Right ventricle myocardium superior (tissue), 1 donor: Measurements from ENCODE around the gene LGALS8. TPM values are rescaled to one million over a fixed set of nuclear protein-coding genes. Genes with fewer than 3 reads are reported as not detected.

ENCODE experiments used
- ATAC-seq: fragments of 200-7000 bp; cut with Tn5 transposase; one replicate; pipeline ENCODE4 v1.9.1; 2020; ENCODE audit warnings: mild to moderate bottlenecking; ENCODE audit not compliant: poor library complexity
- DNase-seq: peaks from one replicate; pipeline ENCODE4 v3.0.0-alpha.2; 2020
- intact Hi-C: fragments of 100-400 bp; cut with DNase I; formaldehyde crosslinking; loops from one replicate; pipeline ENCODE4 v1.11.2; 2022
- total RNA-seq: library from RNA; stranded (reverse); fragmentation: NEBNext Ultra II Directional; extraction: Animal tissue kit (Norgen Biotek cat#: 25700); gene quantifications from one replicate; pipeline ENCODE4 v1.2.1, GENCODE V29; 2021
- donor health status: DM: no; HTN: yes; CAD: no; lungs with severe emphysema.

The LGALS8 gene
- total RNA-seq, 1 donor from 2014 or later = 78.2 TPM

DNA sequence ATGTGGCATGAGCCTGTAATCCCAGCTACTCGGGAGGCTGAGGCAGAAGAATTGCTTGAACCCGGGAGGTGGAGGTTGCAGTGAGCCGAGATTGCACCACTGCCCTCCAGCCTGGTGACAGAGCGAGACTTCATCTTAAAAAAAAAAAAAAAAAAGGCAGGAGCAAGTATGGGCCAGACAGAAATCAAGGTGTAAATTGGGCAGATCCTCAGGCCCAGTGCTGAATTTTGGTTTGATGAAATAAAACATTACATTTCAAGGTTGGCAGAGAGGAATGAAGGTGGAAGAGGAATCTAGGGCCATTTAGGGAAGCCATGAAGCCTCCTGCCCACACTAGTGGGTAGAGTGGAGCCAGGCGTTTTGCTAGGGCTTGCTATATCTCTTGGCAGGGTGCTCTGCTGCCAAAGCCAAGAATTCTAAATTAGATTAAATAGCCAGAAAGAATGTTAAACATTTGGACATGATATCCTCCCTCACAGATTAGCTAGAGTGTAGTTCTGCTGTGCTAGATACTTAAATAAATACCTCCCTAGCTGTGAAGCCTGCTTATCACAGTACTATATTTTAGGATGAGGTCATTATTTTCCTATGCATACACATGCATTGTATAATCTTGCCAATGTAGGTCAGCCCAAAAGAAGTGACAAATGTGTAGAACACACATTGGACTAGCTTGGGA, 16.6 kb upstream of the LGALS8 start:
- DNase-seq (peak; percentile 50), ATAC-seq (peak; percentile 92)
- intact Hi-C loops = no loop called here

DNA sequence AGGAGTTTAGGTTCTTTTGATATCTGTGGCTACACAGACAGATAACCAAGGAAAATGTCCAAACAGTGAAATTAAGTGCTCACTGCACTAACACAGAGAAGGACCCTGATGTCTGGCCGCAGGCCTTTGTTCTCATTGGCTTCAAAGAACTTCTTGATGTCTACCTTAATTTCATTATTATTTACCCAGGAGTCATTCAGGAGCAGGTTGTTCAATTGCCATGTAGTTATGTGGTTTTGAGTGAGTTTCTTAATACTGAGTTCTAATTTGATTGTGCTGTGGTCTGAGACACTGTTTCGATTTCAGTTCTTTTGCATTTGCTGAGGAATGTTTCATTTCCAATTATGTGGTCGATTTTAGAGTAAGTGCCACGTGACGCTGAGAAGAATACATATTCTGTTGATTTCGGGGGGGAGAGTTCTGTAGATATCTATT, 15.2 kb upstream of the LGALS8 start:
- DNase-seq (no peak), ATAC-seq (no peak)
- intact Hi-C loops = no loop called here

DNA sequence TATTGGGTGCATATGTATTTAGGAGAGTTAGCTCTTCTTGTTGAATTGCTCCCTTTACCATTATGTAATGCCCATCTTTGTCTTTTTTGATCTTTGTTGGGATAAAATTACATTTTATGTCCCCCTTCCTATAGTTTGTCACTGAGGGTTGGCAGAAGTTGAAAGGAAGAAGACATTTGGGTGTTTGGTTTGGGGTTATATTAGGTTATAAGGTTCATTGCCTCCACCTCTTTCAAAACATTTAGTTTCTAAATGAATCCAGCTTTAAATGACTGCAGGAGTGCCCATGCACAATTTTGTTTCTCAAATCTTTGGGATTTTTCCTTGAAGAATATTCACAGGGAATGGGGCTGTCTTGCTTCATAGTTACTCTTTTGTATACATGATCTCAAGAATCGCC, 14.6 kb upstream of the LGALS8 start:
- DNase-seq = no peak
- intact Hi-C loops = no loop called here
- ATAC-seq = no peak

DNA sequence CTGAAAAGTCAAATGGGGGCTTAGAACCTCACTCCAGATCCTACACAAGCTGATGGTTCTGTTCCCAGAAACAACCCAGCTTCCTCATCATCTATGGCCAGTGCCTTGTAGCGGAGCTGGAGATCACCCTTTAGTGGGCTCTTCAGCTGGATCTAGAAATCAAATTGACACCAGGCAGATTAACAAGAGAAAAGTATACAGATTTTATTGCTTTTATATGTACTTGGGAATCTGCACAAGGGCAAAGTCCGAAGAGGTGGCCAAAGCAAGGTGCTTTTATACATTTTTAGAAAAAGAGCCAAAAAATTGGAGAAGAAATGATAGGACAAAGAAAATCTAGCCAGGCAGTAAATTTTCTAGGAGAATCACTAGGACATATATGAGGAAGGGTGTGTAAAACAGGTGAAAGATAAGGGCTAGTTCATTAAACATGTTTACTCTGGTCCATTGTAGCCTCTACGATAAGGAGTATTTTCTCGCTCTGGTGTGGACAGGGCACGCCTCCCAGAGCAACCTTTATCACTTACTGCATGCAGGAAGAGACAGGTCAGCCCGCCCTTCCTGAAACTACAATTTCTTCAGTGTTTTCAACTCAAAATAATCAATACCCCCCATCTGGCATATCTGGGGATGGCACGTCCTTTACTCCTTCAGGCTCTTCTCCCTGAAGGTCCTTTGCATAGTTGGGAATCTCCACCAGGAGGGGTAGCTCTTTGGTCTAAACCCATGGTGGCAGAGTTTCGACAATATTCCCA, 14.0 kb upstream of the LGALS8 start:
- intact Hi-C loops = no loop called here
- DNase-seq = no peak

DNA sequence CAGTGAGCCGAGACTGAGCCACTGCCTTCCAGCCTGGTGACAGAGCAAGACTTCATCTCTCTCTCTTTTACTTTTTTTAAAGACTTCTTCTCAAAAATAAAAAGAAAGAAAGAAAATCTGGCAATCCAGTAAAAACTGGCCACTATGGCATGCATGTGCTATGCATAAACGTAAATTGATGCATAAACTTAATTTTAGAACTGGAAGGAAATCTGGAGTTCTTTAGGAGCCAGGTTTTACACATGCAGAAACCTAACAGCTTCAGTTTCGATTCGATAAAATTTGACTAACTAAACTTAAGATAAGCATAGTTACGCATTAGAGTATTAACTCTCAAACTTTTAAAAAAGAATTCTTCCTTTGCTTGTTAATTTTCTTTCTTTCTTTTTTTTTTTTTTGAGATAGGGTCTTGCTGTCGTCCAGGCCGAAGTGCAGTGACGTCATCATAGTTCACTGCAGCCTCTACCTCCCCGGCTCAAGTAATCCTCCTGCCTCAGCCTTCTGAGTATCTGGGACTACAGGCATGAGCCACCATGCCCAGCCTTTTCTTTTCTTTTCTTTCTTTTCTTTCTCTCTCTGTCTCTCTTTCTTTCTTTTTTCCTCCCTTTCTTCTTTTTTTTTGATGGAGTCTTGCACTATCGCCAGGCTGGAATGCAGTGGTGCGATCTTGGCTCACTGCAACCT, 11.9 kb upstream of the LGALS8 start:
- no peak for DNase-seq
- ATAC-seq = no peak
- intact Hi-C loops = no loop called here

More for the DNA sequence above, 14.0 kb upstream of the LGALS8 start:
- no peak for ATAC-seq

DNA sequence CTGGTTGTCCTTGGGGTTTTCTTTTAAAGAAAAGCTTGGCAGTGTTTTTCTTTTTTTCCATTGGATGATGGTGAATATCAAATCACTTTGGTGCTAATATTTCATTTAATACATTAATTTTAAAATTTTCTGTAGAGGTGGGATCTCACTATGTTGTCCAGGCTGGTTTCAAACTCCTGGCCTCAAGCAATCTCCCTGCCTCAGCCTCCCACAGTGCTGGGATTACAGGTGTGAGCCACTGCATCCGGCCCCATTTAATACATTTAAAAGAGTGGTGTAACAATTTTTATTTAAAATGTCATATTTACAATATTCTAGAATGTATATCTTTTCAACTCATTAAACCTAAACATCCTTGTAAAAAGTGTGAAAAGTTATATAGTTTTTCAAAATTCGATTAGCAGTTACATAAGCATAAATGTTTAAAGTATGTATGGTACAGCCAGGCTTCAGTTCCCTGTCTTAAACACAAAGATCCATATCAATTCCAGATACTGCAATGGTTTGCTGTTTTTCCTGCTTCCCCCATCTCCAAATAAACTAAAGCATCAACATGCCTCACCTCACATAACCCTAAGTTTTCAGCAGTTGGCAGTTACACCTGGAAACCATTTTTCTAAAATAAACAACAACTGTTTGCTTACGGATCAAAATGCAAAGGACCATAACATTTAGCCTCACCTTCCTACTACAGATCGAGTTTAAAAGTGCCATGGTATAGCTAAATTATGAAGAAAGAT, 8.9 kb upstream of the LGALS8 start:
- DNase-seq = no peak
- intact Hi-C loops = no loop called here

DNA sequence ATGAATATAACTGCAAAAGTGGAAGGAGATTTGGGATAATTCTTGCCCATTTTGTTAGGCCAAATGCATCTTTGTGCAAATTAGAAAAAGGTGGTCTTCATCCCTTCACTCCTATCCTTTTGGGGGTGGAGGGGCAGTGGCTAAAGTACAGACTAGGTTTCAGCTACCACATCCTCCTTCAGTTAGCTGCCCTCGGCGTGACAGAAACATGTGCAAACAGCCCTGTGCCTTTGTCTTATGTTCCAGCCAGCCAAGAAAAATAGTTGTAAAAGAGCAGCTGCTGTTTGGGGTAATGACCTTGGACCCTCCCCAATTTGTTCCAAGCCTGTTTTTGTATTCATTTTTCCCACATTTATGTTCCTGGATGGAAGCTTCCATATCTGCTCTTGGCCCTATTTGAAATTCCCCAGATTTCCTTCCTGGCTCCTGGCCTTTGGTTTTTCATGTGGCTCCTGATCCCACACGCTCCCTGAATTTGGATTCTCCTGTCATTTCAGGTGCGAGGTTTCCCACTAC, 8.3 kb upstream of the LGALS8 start:
- ATAC-seq (peak; percentile 32), DNase-seq (no peak)
- intact Hi-C loops = no loop called here

More for the DNA sequence above, 8.9 kb upstream of the LGALS8 start:
- no peak for ATAC-seq

DNA sequence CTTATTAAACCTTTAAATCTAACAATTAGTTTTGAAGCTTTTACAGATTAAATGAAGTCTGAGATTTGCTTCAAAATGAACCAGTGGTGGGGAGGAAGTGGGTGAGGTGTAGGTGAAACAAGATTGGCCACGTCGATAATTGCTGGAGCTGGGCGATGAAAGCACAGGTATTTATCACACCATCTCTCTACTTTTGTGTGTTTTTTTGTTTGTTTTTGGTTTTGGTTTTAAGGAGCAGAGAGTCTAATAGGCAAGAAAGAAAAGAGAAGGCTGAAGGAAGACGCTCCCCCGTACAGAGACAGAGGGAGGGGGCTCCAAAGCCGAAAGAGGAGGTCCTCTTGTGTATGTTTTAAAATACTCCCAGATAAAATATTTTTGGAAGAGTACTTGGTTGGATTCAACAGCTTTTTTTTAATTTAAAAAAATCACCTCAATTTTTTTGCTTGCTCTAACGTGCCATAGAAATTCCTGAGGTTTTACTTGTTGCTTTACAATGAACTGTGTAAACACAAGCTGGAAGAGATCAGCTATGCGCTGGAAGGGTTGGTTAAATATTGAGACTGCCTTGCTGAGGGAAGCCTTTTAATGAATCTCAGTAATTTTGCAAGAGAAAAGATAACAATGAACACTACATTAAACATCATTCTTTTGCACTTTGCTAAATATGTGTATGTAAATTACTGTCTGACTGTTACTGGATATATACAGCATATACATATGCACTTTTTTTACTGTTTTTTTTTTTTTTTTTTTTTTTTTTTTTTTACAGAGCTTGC, 6.7 kb upstream of the LGALS8 start:
- no peak for ATAC-seq
- DNase-seq = no peak
- intact Hi-C loops = no loop called here

DNA sequence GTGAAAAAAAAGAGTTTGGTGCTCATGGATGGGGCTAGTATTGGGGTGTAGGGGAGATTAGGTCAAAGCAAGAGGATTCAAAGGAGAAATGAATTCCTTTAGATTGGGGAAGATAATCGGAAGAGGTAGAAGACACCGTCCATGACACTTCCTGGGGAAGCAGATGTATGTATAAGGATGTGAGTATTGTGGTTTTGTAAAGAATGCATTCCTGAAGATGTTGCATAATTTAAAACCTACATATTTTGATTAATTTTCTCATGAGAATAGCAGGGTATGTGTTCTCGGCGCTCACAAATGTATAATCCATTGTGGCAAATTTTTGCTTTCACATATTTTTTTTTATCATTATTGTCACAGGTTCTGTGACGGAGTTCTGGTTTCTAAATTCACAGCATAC, 5.5 kb upstream of the LGALS8 start:
- intact Hi-C loops = no loop called here
- ATAC-seq = no peak
- no peak for DNase-seq

DNA sequence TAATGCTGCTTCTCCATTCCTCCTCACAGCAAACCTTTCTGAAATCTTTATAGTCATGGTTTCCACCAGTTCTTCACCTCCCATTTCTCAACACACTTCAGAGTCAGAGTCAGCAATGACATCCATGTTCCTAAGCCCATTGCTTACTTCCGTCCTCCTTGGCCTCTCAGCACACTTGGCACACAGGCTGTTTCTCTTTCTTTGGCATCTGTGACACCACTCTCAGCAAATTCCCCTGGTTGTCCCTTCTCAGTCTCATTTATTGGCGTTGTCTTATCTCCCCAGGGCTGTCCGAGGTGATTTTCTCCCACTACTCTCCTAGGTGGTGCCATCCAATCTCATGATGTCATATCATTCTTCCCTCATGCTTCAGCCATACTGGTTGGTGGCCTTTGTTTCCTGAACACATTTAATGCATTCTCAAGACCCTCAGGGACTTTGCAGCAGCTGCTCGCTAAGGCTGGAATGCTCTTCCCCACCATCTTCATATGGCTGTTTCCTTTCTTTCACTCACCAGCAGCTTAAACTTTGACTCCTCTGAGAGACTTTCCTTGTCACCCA, 3.3 kb upstream of the LGALS8 start:
- DNase-seq (no peak), ATAC-seq (no peak)
- intact Hi-C loops = no loop called here

DNA sequence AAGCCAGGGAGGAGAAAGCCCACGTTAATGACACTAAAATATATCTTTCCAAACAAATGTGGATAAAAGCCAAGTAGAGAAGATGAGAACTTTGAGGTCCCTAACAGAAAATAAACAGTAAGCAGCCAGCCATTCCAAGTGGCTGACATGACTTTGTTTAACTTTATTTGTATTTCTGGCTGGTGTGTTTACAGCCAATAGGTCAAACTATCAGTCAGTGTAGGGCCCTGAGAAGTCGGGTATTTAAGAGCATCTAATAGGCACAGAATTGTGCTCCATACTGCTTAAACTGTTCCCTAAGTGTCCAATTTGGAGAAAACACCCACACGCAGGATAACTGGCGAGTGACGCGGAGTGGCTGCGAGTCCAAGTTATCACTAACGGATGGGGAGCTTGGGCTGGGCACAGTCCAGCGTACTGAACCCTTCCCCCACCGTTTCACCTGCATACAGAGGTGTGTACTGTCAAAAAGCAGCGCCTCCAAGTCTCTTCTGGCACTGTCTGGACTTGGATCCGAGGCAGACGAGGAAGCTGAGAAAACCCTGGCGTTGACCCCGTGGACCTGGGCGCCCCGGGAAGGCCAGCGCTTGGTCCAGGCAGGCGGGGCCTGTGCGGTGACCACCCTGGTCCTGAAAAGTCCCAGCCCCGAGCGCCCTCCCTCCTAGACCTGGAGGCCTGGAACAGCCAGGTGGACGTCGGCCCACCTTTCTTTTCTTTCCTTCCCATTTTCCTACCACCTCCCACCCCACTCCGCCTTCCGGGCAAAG, 662 bp upstream of the LGALS8 start:
- intact Hi-C loops = no loop called here
- DNase-seq (peak; percentile 54), ATAC-seq (peak; percentile 54)

DNA sequence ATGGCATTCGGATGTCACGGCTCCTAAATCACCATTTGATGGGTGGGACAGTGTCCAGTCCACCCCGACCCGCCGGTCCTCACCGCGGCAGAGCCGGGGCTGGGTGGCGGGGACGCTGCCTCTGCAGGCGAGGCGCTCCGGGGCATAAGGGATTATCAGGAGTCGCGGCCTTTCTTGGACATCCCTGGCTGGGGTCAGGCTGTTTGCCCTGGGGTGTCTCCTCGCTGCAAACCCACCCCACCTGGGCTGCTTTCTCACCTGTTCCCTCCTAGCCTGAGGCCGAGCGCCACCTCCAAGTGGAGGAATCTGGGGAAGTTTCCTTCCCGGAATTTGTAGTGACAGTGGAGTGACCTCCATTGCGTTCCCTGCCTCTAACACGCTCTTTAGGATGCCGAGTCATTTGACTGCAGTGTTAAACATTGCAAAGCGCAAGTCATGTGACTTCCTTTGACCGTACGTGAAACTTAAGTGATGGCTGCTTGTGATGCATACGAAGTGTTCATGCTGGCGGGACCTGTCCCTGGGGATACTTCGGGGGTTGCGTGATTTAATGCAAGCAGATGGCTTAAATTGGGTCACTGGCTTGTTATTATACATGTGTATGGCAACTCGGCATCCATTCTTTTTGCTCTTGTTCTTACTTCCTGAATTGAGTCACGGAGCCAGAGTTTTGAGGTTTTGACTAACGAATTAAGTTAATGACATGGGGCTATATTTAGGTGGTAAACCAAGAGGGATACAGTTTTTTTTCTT, 536 bp downstream of the LGALS8 start:
- intact Hi-C loops = no loop called here

DNA sequence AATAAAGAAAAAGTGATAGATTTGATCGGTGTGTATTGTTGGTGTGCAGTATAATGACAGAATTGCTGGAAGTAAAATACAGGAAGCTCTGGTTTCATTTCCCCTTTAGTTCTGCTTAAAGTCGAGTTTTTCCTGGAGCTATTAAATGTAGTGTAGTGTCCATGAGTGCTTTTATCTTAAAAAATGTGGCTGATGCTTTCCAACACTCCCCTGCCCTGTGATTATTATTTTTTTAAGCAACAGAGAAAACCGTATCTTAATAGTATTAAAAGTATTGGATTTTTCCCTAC, 1.1 kb downstream of the LGALS8 start:
- intact Hi-C loops = no loop called here
- ATAC-seq = no peak
- DNase-seq = no peak

More for the DNA sequence above, 536 bp downstream of the LGALS8 start:
- DNase-seq = no peak
- ATAC-seq = peak; percentile 73

DNA sequence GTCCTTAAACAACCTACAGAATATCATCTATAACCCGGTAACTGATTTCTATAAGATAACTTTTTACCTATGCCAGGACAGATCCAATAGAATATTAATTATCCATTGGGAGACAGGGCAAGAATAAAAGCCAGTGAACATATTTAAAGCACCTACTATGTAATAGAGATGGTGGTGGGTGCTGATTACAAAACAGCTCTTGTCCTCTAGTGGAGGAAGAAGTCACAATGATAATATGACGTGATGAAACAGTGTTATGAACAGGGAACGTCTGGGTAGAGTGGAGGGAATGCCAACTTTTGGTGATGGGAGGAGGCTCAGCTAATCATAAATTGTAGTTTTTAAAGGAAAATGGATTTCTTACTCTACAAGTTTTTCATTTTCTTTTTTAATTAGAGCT, 2.3 kb downstream of the LGALS8 start:
- intact Hi-C loops = no loop called here
- no peak for DNase-seq
- ATAC-seq = no peak

DNA sequence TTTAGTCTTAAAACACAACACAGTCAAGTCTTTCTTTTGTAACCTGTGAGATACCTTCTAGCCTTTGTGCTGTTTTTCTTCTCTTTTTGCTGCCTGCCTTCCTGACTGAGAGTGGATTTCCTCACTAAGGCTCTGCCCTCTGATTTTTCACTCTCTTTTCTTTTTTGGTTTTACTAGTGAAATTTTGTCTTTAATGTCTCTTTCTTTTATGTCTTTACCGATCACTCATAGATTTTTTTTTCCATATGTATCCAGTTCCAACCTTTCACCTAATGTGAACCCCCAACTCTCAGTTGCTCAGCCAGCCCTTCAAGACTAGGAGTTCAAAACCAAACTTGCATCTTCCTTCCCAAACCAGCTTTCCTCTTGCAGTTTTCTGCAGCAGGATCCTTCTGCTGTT, 6.5 kb downstream of the LGALS8 start:
- ATAC-seq (no peak), DNase-seq (no peak)
- intact Hi-C loops = loop anchor here (10.0 kb wide), 1 partner anchor 425 kb away; no protein-coding TSS in a partner anchor

DNA sequence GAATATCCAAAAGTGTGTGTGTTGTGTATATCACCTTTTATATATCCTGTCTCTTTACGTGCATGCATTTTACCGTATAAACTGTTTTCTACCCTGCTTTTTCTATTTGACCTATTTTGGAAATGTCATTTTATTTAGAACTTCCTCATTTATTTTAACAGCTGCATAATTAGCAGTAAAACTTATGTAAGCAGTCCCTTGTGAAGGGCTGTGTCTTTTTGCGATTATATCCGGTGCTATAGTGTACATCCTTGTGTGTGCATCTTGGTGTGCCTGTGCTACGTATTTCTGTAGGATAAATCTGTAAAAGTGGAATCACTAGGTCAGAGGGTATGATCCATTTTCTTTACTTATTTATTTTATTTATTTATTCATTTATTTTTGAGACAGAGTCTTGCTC, 7.2 kb downstream of the LGALS8 start:
- DNase-seq = no peak
- intact Hi-C loops = loop anchor here (10.0 kb wide), 1 partner anchor 426 kb away; no protein-coding TSS in a partner anchor
- no peak for ATAC-seq

DNA sequence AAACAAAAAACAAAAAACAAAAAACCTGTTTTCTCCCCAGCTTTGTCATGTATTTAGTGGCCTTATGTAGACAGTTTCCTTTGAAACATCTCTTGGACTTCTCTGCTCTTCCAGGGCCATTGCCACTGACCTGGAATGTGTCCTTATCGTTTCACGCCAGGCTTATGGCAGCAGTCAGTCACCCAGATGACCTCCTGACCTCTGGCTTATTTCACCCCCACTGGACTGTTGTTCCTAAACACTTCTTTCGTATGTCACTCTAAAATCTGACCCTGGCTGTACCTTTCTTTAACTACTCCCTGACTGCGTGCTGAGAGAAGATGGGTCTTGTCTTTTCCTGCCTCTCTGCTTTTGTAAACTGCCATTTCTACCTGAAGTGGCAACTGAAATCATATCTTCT, 9.1 kb downstream of the LGALS8 start:
- peak; percentile 51 for ATAC-seq
- intact Hi-C loops = loop anchor here (10.0 kb wide), 1 partner anchor 428 kb away; no protein-coding TSS in a partner anchor
- no peak for DNase-seq
